Sigmoid colon (tissue), 7 donors: ENCODE measurements around the gene CLHC1. TPM values are rescaled to one million over a fixed set of nuclear protein-coding genes. Genes with fewer than 3 reads are reported as not detected.
"Not testable (repeated sequence)": the region's sequence is repeated elsewhere in the genome, so short reads cannot be mapped to it uniquely, and the experiment has no call there.

Experiments
- DNase-seq: peaks from one replicate; pipeline ENCODE4 v3.0.0-alpha.2; 2019
- H3K27ac ChIP-seq, 4 donors: fragments of 200-600 bp; sonication (generic); one replicate each; pipeline ENCODE4 v1.5.1; 2016 to 2019; ENCODE audit warnings: mild to moderate bottlenecking in 1 of 4
- H3K27me3 ChIP-seq, 3 donors: fragments of 200-600 bp; sonication (generic); one replicate each; pipeline ENCODE4 v1.5.1; 2019; ENCODE audit warnings: mild to moderate bottlenecking in 1 of 3
- H3K36me3 ChIP-seq, 4 donors: fragments of 200-600 bp; sonication (generic); one replicate each; pipeline ENCODE4 v1.5.1; 2016 to 2019
- H3K4me1 ChIP-seq, 4 donors: fragments of 200-600 bp; sonication (generic); one replicate each; pipeline ENCODE4 v1.5.1; 2017 to 2019
- H3K4me3 ChIP-seq, 4 donors: fragments of 200-600 bp; sonication (generic); one replicate each; pipeline ENCODE4 v1.5.1; 2017 to 2019; ENCODE audit warnings: mild to moderate bottlenecking in 2 of 4, moderate library complexity in 1 of 4
- H3K9me3 ChIP-seq, 4 donors: fragments of 200-600 bp in 3 of 4; sonication (generic) in 3 of 4; one replicate each; pipeline versions ENCODE4 v1.5.1 to v1.6.1; 2013 to 2019
- EP300 ChIP-seq, 4 donors: sonication (generic); formaldehyde crosslinking; IDR thresholded peaks; one replicate each; pipeline ENCODE4 v1.6.1; 2017; ENCODE audit warnings: antibody characterized with exemption in 4 of 4
- POLR2A ChIP-seq, 2 donors: fragments of 450-650 bp; IDR thresholded peaks; one replicate each; pipeline ENCODE4 v1.6.1; 2016; ENCODE audit warnings: antibody characterized with exemption in 2 of 2, mild to moderate bottlenecking in 2 of 2, moderate library complexity in 2 of 2
- POLR2AphosphoS5 ChIP-seq, 4 donors: sonication (generic); formaldehyde crosslinking; IDR thresholded peaks; one replicate each; pipeline ENCODE4 v1.6.1; 2017; ENCODE audit warnings: antibody characterized with exemption in 4 of 4
- WGBS, 2 donors: extraction: QIAGEN DNeasy Blood & Tissue Kit; methylation state at CpG; one replicate each; pipeline ENCODE4 v1.1.7; 2013; 5-methylcytosine and 5-hydroxymethylcytosine counted together
- intact Hi-C: fragments of 100-400 bp; cut with DNase I; formaldehyde crosslinking; loops from one replicate; pipeline ENCODE4 v1.15.1; 2023
- polyA plus RNA-seq, 3 donors: library from polyadenylated mRNA; stranded (reverse); fragments of 200-250 nt; gene quantifications; one replicate each; pipeline ENCODE4 v1.2.3, GENCODE V29; 2013
- total RNA-seq, 4 donors: library from RNA; depleted of rRNA; stranded (reverse); fragments of >200 nt; gene quantifications; one replicate each; pipeline ENCODE4 v1.1.0, GENCODE V29; 2016
- TF ChIP-seq, protein P1 (sequence below), 4 experiments: fragments of 450-650 bp in 3 of 4; fragments of 200-600 bp in 1 of 4; IDR thresholded peaks; one replicate each; pipeline ENCODE4 v1.5.1; 2016 to 2019; ENCODE audit warnings: antibody characterized with exemption in 4 of 4, mild to moderate bottlenecking in 3 of 4, moderate library complexity in 2 of 4
- donor health status: healthy with polysubstance abuse.
- donor health status: Bipolar disorder and iron deficiency.
- donor health status: healthy.

CLHC1 gene
- total and polyA plus RNA-seq, 7 donors = 4.4 to 22.4 (median 6.6) TPM

DNA sequence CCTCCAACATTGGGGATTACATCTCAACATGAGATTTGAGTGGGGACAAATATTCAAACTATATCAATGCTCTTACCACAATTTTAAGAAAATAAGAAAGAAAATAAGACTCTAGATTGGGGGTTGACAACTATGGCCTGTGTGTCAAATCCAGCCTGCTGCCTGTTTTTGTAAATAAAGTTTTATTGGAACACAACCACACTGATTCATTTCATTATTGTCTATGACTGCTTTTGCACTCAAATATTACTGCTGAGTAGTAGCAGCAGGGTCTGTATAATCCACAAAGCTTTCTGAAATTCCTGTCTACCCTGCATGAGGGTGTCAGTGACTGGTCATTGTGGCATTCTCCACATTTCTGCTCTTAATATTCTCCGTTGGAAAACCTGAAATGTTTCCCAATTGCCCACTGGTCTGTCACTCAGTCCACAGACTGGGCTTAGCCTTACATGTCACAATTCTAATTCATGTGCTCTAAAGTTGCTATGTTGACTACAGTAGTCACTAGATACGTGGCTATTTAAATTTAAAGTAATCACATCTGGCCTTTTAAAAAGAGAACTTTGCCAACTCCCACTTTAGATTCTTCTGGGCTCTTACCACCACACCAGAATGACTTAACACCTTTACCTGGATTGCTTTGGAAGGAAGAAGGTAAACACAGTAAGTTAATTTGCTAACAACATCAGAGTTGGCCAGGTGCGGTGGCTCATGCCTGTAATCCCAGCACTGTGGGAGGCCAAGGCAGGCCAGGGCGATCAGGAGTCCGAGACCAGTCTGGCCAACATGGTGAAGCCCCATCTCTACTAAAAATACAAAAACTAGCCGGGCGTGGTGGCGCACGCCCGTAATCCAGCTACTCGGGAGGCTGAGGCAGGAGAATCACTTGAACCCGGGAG lies 86.9 kb downstream of the CLHC1 start:
- no peaks in the 10 kb centered on the region for H3K27me3 ChIP-seq
- no peak for DNase-seq
- intact Hi-C loops = no loop called here

DNA sequence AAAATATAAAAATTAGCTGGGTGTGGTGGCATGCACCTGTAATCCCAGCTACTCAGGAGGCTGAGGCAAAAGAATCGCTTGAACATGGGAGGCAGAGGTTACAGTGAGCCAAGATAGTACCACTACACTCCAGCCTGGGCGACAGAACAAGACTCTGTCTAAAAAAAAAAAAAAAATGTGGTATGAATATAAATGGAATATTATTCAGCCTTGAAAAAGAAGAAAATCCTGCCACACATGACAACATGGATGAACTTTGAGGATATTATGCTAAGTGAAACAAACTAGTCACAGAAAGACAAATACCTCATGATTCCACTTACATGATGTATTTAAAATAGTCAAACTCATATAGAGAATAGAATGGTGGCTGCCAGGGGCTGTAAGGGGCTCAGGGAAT lies 88.4 kb downstream of the CLHC1 start:
- H3K27me3 ChIP-seq, H3K36me3 ChIP-seq, H3K9me3 ChIP-seq, H3K4me3 ChIP-seq, H3K27ac ChIP-seq, intact Hi-C loops, DNase-seq: not testable (repeated sequence)
- peaks cover 0 to 35% (median 8%) of the 10 kb centered on the region in 4 donors for H3K4me1 ChIP-seq
- WGBS, 2 donors = 91 to 95% methylated on average over 2 of the region's 2 CpGs

More for the DNA sequence above, 86.9 kb downstream of the CLHC1 start:
- H3K27ac ChIP-seq = no peak overlapping the region
- H3K4me1 ChIP-seq = peaks cover 0 to 27% (median 7%) of the 10 kb centered on the region in 4 donors
- no peaks in the 10 kb centered on the region for H3K9me3 ChIP-seq
- H3K36me3 ChIP-seq = no peaks in the 10 kb centered on the region
- no peak overlapping the region for H3K4me3 ChIP-seq
- TF ChIP-seq, protein P1, sequence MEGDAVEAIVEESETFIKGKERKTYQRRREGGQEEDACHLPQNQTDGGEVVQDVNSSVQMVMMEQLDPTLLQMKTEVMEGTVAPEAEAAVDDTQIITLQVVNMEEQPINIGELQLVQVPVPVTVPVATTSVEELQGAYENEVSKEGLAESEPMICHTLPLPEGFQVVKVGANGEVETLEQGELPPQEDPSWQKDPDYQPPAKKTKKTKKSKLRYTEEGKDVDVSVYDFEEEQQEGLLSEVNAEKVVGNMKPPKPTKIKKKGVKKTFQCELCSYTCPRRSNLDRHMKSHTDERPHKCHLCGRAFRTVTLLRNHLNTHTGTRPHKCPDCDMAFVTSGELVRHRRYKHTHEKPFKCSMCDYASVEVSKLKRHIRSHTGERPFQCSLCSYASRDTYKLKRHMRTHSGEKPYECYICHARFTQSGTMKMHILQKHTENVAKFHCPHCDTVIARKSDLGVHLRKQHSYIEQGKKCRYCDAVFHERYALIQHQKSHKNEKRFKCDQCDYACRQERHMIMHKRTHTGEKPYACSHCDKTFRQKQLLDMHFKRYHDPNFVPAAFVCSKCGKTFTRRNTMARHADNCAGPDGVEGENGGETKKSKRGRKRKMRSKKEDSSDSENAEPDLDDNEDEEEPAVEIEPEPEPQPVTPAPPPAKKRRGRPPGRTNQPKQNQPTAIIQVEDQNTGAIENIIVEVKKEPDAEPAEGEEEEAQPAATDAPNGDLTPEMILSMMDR (IDR thresholded peaks at IDR 0.05) = no peak
- TF ChIP-seq EP300 (IDR thresholded peaks at IDR 0.05) = no peak
- TF ChIP-seq POLR2A (IDR thresholded peaks at IDR 0.05) = no peak
- TF ChIP-seq POLR2AphosphoS5 (IDR thresholded peaks at IDR 0.05) = no peak
- 57 to 87% methylated on average over 12 of the region's 12 CpGs for WGBS, 2 donors

DNA sequence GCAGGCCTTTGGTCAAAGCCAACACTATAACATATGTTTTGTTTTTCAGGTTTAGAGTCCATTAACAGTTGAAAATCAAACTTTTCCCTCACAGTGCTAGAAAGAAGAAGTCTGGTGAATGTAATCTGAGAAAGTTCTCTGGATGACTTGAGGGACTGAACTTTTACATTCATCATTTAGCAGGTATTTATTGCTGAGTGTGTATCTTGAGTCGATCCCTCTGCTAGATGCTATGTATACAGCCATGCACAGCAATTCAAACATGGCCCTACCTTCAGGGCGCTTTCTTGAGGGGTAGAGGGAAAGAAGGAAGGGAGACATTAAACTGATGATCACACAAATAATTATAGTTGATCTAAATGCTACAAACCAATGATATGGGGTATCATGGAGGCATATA lies 89.6 kb downstream of the CLHC1 start:
- TF ChIP-seq, protein P1 (IDR thresholded peaks at IDR 0.05) = no peak
- no peak for TF ChIP-seq POLR2A (IDR thresholded peaks at IDR 0.05)
- TF ChIP-seq EP300 (IDR thresholded peaks at IDR 0.05) = no peak
- no peak for TF ChIP-seq POLR2AphosphoS5 (IDR thresholded peaks at IDR 0.05)
- intact Hi-C loops = no loop called here
- Histone ChIP-seq H3K9me3 (no peaks in the 10 kb centered on the region), H3K4me3 (no peak overlapping the region), H3K4me1 (peaks cover 0 to 40% (median 20%) of the 10 kb centered on the region in 4 donors), H3K36me3 (no peaks in the 10 kb centered on the region), H3K27ac (peak overlapping the region in 2 of 4 donors; percentile 8 to 34), H3K27me3 (no peaks in the 10 kb centered on the region)
- DNase-seq = no peak
- WGBS, 2 donors = 64 to 80% methylated on average over 2 of the region's 2 CpGs

DNA sequence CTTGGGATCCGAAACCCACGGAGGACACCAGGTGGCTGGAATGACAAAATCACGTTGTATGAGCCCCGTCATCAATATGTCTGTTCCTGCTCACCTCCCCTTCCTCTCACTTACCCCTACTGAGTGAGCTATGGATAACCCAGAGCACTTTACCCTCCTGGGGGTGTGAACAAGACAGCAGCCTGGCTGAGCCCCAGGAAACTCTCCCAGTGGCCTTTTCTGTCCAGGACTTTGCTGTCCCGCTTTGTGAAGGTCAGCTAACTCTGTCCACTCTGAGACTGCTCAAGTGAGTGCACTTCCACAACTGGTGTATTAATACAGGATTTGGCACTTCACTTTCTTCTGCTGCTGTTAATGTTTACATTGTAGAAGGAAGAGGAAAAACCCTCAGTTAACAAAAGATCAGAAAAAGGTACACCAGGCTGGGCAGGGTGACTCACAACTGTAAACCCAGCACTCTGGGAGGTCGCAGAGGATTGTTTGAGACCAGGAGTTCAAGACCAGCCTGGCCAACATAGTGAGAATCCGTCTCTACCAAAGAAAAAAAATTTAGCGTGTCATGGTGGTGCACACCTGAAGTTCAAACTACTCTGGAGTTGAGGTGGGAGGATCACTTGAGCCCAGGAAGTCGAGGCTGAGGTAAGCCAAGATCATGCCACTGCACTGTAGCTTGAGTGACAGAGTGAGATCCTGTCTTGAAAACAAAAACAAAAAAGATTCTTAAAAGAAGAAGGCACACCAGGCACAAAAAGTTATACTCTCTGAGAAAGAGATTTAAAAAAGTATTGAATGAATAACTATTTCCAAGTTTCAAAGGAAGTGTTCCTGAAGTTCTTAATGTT lies 90.3 kb downstream of the CLHC1 start:
- Histone ChIP-seq H3K9me3 (no peaks in the 10 kb centered on the region), H3K27me3 (no peaks in the 10 kb centered on the region), H3K4me1 (peaks cover 0 to 47% (median 26%) of the 10 kb centered on the region in 4 donors), H3K4me3 (no peak overlapping the region), H3K27ac (peak overlapping the region in 2 of 4 donors; percentile 8 to 34), H3K36me3 (no peaks in the 10 kb centered on the region)
- no peak for TF ChIP-seq POLR2A (IDR thresholded peaks at IDR 0.05)
- TF ChIP-seq, protein P1 (IDR thresholded peaks at IDR 0.05) = no peak
- no peak for TF ChIP-seq EP300 (IDR thresholded peaks at IDR 0.05)
- TF ChIP-seq POLR2AphosphoS5 (IDR thresholded peaks at IDR 0.05) = no peak
- intact Hi-C loops = no loop called here
- no peak for DNase-seq
- 69 to 82% methylated on average over 9 of the region's 9 CpGs for WGBS, 2 donors
